Skeletal muscle satellite cell (primary cell): ENCODE results near the gene CNIH1.
"Not testable (repeated sequence)": the region's sequence is repeated elsewhere in the genome, so short reads cannot be mapped to it uniquely, and the experiment has no call there.

Experiments used
- H3K27me3 ChIP-seq: 2 replicates; pipeline ENCODE4 v1.7.0; 2013; ENCODE audit warnings: low read length; ENCODE audit not compliant: control insufficient read depth, insufficient read depth
- H3K36me3 ChIP-seq: 2 replicates; pipeline ENCODE4 v1.7.0; 2013; ENCODE audit warnings: mild to moderate bottlenecking, control low read depth, low read length; ENCODE audit not compliant: insufficient read depth
- H3K4me1 ChIP-seq: 2 replicates; pipeline ENCODE4 v1.7.0; 2013; ENCODE audit warnings: low read length; ENCODE audit not compliant: control insufficient read depth, insufficient read depth
- H3K4me2 ChIP-seq: 2 replicates; pipeline ENCODE4 v1.7.0; 2013; ENCODE audit warnings: mild to moderate bottlenecking, low read length
- H3K4me3 ChIP-seq: 2 replicates; pipeline ENCODE4 v1.7.0; 2013; ENCODE audit warnings: low read length
- H3K9ac ChIP-seq: 2 replicates; pipeline ENCODE4 v1.7.0; 2013; ENCODE audit warnings: mild to moderate bottlenecking, low read depth, low read length, moderate library complexity
- H3K9me3 ChIP-seq: replicated peaks from 2 replicates; pipeline ENCODE4 v1.7.0; 2013; ENCODE audit warnings: mild to moderate bottlenecking, control low read depth, low read length

Gene CNIH1

GRCh38 chr14:54395284-54395683 lies 45.9 kb downstream of the CNIH1 start:
- Histone ChIP-seq H3K4me2 (no peak overlapping the region), H3K27me3 (peaks cover 4% of the 10 kb centered on the region), H3K4me1 (peaks cover 15% of the 10 kb centered on the region)

GRCh38 chr14:54394596-54394995 lies 46.6 kb downstream of the CNIH1 start:
- Histone ChIP-seq H3K9me3 (no peaks in the 10 kb centered on the region), H3K27me3 (peaks cover 4% of the 10 kb centered on the region), H3K36me3 (no peaks in the 10 kb centered on the region), H3K9ac (no peak overlapping the region), H3K4me2 (no peak overlapping the region), H3K4me3 (no peak overlapping the region), H3K4me1 (peaks cover 15% of the 10 kb centered on the region)

More at GRCh38 chr14:54395284-54395683, 45.9 kb downstream of the CNIH1 start:
- Histone ChIP-seq H3K9ac (no peak overlapping the region), H3K36me3 (no peaks in the 10 kb centered on the region), H3K4me3 (no peak overlapping the region), H3K9me3 (no peaks in the 10 kb centered on the region)

GRCh38 chr14:54392986-54393884 lies 47.9 kb downstream of the CNIH1 start:
- H3K9me3 ChIP-seq, H3K4me2 ChIP-seq, H3K9ac ChIP-seq, H3K4me3 ChIP-seq, H3K4me1 ChIP-seq, H3K36me3 ChIP-seq: not testable (repeated sequence)
- H3K27me3 ChIP-seq, result peaks cover 15% of the 10 kb centered on the region

GRCh38 chr14:54392131-54392859 lies 48.9 kb downstream of the CNIH1 start:
- Histone ChIP-seq H3K36me3 (no peaks in the 10 kb centered on the region), H3K4me1 (peaks cover under 1% of the 10 kb centered on the region), H3K4me3 (no peak overlapping the region), H3K9ac (no peak overlapping the region), H3K4me2 (no peak overlapping the region), H3K27me3 (peaks cover 24% of the 10 kb centered on the region), H3K9me3 (no peaks in the 10 kb centered on the region)

- H3K4me1 ChIP-seq, result no peaks in the 10 kb centered on the region
Measured at GRCh38 chr14:54387328-54387727, 53.8 kb downstream of the CNIH1 start.

GRCh38 chr14:54385556-54385955 lies 55.6 kb downstream of the CNIH1 start:
- Histone ChIP-seq H3K27me3 (peaks cover 44% of the 10 kb centered on the region), H3K9ac (no peak overlapping the region), H3K4me1 (no peaks in the 10 kb centered on the region), H3K4me2 (no peak overlapping the region), H3K9me3 (no peaks in the 10 kb centered on the region), H3K36me3 (no peaks in the 10 kb centered on the region), H3K4me3 (no peak overlapping the region)

More at GRCh38 chr14:54387328-54387727, 53.8 kb downstream of the CNIH1 start:
- no peaks in the 10 kb centered on the region for H3K9me3 ChIP-seq
- H3K36me3 ChIP-seq, result no peaks in the 10 kb centered on the region
- no peak overlapping the region for H3K4me3 ChIP-seq
- no peak overlapping the region for H3K4me2 ChIP-seq
- peaks cover 48% of the 10 kb centered on the region for H3K27me3 ChIP-seq
- H3K9ac ChIP-seq, result no peak overlapping the region

GRCh38 chr14:54383835-54384234 lies 57.3 kb downstream of the CNIH1 start:
- no peaks in the 10 kb centered on the region for H3K9me3 ChIP-seq
- no peak overlapping the region for H3K4me2 ChIP-seq

GRCh38 chr14:54381821-54382220 lies 59.4 kb downstream of the CNIH1 start:
- H3K27me3 ChIP-seq, result peaks cover 43% of the 10 kb centered on the region
- no peak overlapping the region for H3K4me2 ChIP-seq
- no peak overlapping the region for H3K4me3 ChIP-seq
- no peak overlapping the region for H3K9ac ChIP-seq
- no peaks in the 10 kb centered on the region for H3K4me1 ChIP-seq
- H3K9me3 ChIP-seq, result no peaks in the 10 kb centered on the region
- no peaks in the 10 kb centered on the region for H3K36me3 ChIP-seq

More at GRCh38 chr14:54383835-54384234, 57.3 kb downstream of the CNIH1 start:
- H3K4me3 ChIP-seq, result no peak overlapping the region
- no peaks in the 10 kb centered on the region for H3K4me1 ChIP-seq
- H3K9ac ChIP-seq, result no peak overlapping the region
- peaks cover 42% of the 10 kb centered on the region for H3K27me3 ChIP-seq
- H3K36me3 ChIP-seq, result no peaks in the 10 kb centered on the region

GRCh38 chr14:54380558-54380957 lies 60.6 kb downstream of the CNIH1 start:
- H3K4me3 ChIP-seq, H3K4me1 ChIP-seq, H3K9me3 ChIP-seq, H3K36me3 ChIP-seq, H3K4me2 ChIP-seq, H3K9ac ChIP-seq: not testable (repeated sequence)
- peaks cover 38% of the 10 kb centered on the region for H3K27me3 ChIP-seq

GRCh38 chr14:54378893-54379292 lies 62.3 kb downstream of the CNIH1 start:
- H3K4me3 ChIP-seq, H3K9me3 ChIP-seq, H3K9ac ChIP-seq, H3K4me2 ChIP-seq, H3K36me3 ChIP-seq, H3K4me1 ChIP-seq: not testable (repeated sequence)
- H3K27me3 ChIP-seq, result peaks cover 30% of the 10 kb centered on the region

- no peak overlapping the region for H3K4me2 ChIP-seq
- H3K4me3 ChIP-seq, result no peak overlapping the region
- no peaks in the 10 kb centered on the region for H3K36me3 ChIP-seq
- H3K4me1 ChIP-seq, result peaks cover 4% of the 10 kb centered on the region
- H3K27me3 ChIP-seq, result peaks cover 30% of the 10 kb centered on the region
- no peak overlapping the region for H3K9ac ChIP-seq
- no peaks in the 10 kb centered on the region for H3K9me3 ChIP-seq
Measured at GRCh38 chr14:54377501-54377900, 63.7 kb downstream of the CNIH1 start.
